CD4-positive, alpha-beta T cell treated with Interleukin-10 for 1 hour (primary cell): ENCODE measurements around the gene ZNF638.

ENCODE experiments used
- DNase-seq: peaks from one replicate; pipeline ENCODE4 v3.0.0-alpha.2; 2020

The ZNF638 gene

GRCh38 chr2:71474116-71474743 is 142.6 kb downstream of the ZNF638 start:
- no peak for DNase-seq

- no peak for DNase-seq
Measured at GRCh38 chr2:71474744-71475397, 143.3 kb downstream of the ZNF638 start.

- no peak for DNase-seq
Measured at GRCh38 chr2:71476495-71476894, 144.9 kb downstream of the ZNF638 start.

- no peak for DNase-seq
Measured at GRCh38 chr2:71477231-71477691, 145.7 kb downstream of the ZNF638 start.

GRCh38 chr2:71478806-71479205 is 147.2 kb downstream of the ZNF638 start:
- DNase-seq, result no peak

- DNase-seq, result no peak
Measured at GRCh38 chr2:71479261-71479660, 147.7 kb downstream of the ZNF638 start.

- no peak for DNase-seq
Measured at GRCh38 chr2:71481111-71481510, 149.5 kb downstream of the ZNF638 start.

GRCh38 chr2:71482055-71482454 is 150.5 kb downstream of the ZNF638 start:
- no peak for DNase-seq

GRCh38 chr2:71483246-71483645 is 151.7 kb downstream of the ZNF638 start:
- no peak for DNase-seq

GRCh38 chr2:71484354-71484753 is 152.8 kb downstream of the ZNF638 start:
- no peak for DNase-seq
